GM18502 (cell line): ENCODE measurements around the gene TRAPPC1.

ENCODE experiments used
- ATAC-seq: cut with Tn5 transposase; IDR thresholded peaks from one replicate; pipeline ENCODE4 v1.9.1; 2021; ENCODE audit warnings: mild to moderate bottlenecking; ENCODE audit not compliant: unreplicated experiment, poor library complexity

The TRAPPC1 gene

GRCh38 chr17:7882068-7882467, 49.7 kb downstream of the TRAPPC1 start:
- ATAC-seq: no peak

- no peak for ATAC-seq
Observed at GRCh38 chr17:7881276-7882054, 50.3 kb downstream of the TRAPPC1 start.
